Common myeloid progenitor, CD34-positive (primary cell): ENCODE measurements around the gene ARHGAP9.
A peak's percentile ranks its signal among the peaks of the same experiment; 100 is the strongest.
"Not testable (repeated sequence)": the region's sequence is repeated elsewhere in the genome, so short reads cannot be mapped to it uniquely, and the experiment has no call there.

ENCODE experiments used
- CTCF ChIA-PET: fragments of 350-600 bp; sonication (Branson Sonifier 250); formaldehyde crosslinking; loops from one replicate; lab custom pipeline; 2021; ENCODE audit warnings: antibody characterized with exemption; lab: Charles Lee
- POLR2A ChIA-PET: fragments of 350-600 bp; sonication (Branson Sonifier 250); formaldehyde crosslinking; loops from one replicate; lab custom pipeline; 2021; ENCODE audit warnings: antibody characterized with exemption; lab: Charles Lee
- DNase-seq, 3 donors: peaks; one replicate each; pipeline versions ENCODE4 v3.0.0 to v3.0.0-alpha.2; 2013
- H3K27ac ChIP-seq, 2 experiments: 1 replicate in 1 of 2; 2 replicates in 1 of 2; pipeline ENCODE4 v1.7.0; 2013; ENCODE audit warnings: inconsistent platforms in 2 of 2, low read length in 2 of 2, mild to moderate bottlenecking in 2 of 2, low read depth in 1 of 2, moderate library complexity in 1 of 2; ENCODE audit not compliant: severe bottlenecking in 2 of 2, insufficient read depth in 1 of 2, poor library complexity in 1 of 2
- H3K27me3 ChIP-seq, 5 experiments: replicated peaks in 2 of 5; 1 replicate in 3 of 5; 2 replicates in 2 of 5; pipeline versions ENCODE4 v1.6.1 to v1.7.0; 2013; ENCODE audit warnings: low read length in 4 of 5, mild to moderate bottlenecking in 2 of 5, moderate library complexity in 2 of 5, inconsistent platforms in 1 of 5; ENCODE audit not compliant: insufficient read depth in 5 of 5, control insufficient read depth in 4 of 5
- H3K36me3 ChIP-seq, 4 experiments: 1 replicate in 2 of 4; 2 replicates in 2 of 4; pipeline versions ENCODE4 v1.6.1 to v1.7.0; 2013; ENCODE audit warnings: low read length in 3 of 4, control low read depth in 1 of 4, mild to moderate bottlenecking in 1 of 4; ENCODE audit not compliant: control insufficient read depth in 4 of 4, insufficient read depth in 4 of 4
- H3K4me1 ChIP-seq, 4 experiments: 1 replicate in 3 of 4; 2 replicates in 1 of 4; pipeline versions ENCODE4 v1.6.1 to v1.7.1; 2013; ENCODE audit warnings: low read length in 3 of 4, mild to moderate bottlenecking in 3 of 4, control low read depth in 1 of 4, inconsistent platforms in 1 of 4, moderate library complexity in 1 of 4; ENCODE audit not compliant: control insufficient read depth in 4 of 4, insufficient read depth in 4 of 4; ENCODE audit errors: control extremely low read depth in 1 of 4
- H3K4me3 ChIP-seq, 7 experiments: 1 replicate in 4 of 7; 2 replicates in 3 of 7; pipeline versions ENCODE4 v1.5.1 to v1.7.0; 2013; ENCODE audit warnings: mild to moderate bottlenecking in 7 of 7, low read length in 6 of 7, moderate library complexity in 6 of 7, inconsistent platforms in 2 of 7, low read depth in 2 of 7, control low read depth in 1 of 7; ENCODE audit not compliant: insufficient read depth in 4 of 7, control insufficient read depth in 1 of 7; ENCODE audit errors: extremely low read depth in 1 of 7
- H3K9me3 ChIP-seq, 5 experiments: 1 replicate in 4 of 5; 2 replicates in 1 of 5; pipeline versions ENCODE4 v1.6.1 to v1.7.1; 2013; ENCODE audit warnings: low read length in 4 of 5, mild to moderate bottlenecking in 2 of 5, inconsistent platforms in 1 of 5, low read depth in 1 of 5, moderate library complexity in 1 of 5; ENCODE audit not compliant: control insufficient read depth in 4 of 5, insufficient read depth in 2 of 5; ENCODE audit errors: control extremely low read depth in 1 of 5
- WGBS: methylation state at CpG from one replicate; pipeline ENCODE4 v1.1.5; 2013; ENCODE audit not compliant: insufficient coverage; 5-methylcytosine and 5-hydroxymethylcytosine counted together

ARHGAP9 gene

DNA sequence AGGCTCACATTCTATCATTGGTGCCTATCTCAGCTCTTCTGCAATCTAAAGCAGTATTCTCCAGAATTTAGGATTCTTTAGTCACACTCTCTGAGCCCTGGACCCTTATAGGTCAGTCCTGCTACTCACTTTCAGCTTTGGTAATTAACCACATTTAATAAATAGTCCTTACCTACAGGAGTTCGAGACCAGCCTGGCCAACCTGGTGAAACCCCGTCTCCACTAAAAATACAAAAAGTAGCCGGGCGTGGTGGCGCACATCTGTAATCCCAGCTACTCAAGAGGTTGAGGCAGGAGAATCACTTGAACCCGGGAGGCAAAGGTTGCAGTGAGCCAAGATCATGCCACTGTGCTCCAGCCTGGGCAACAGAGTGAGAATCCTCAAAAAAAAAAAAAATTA lies 34.0 kb upstream of the ARHGAP9 start:
- POLR2A ChIA-PET, H3K4me1 ChIP-seq, H3K4me3 ChIP-seq, CTCF ChIA-PET, H3K27me3 ChIP-seq, H3K27ac ChIP-seq, H3K9me3 ChIP-seq, DNase-seq: not testable (repeated sequence)
- H3K36me3 ChIP-seq: peaks cover 28 to 79% (median 63%) of the 10 kb centered on the region in 4 experiments
- WGBS: 97% methylated on average over 6 of the region's 6 CpGs

DNA sequence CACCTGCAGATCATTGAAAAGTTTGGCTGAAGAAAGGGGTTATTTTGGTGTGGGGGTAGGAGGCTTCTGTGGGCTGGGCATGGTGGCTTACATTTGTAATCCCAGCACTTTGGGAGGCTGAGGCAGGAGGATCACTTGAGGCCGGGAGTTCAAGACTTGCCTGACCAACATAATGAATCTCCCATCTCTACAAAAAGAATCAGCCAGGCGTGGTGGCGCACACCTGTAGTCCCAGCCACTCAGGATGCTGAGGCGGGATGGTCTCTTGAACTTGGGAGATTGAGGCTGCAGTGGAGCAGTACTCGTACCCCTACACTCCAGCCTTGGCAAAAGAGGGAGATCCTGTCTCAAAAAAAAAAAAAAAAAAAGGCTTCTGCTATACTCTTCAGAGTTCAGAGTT lies 33.6 kb upstream of the ARHGAP9 start:
- 100% methylated on average over 2 of the region's 5 CpGs for WGBS
- Histone ChIP-seq H3K9me3 (no peaks in the 10 kb centered on the region), H3K36me3 (peaks cover 28 to 79% (median 61%) of the 10 kb centered on the region in 4 experiments), H3K4me1 (peaks cover 0 to 4% (median 2%) of the 10 kb centered on the region in 4 experiments), H3K27ac (no peak overlapping the region), H3K27me3 (no peaks in the 10 kb centered on the region), H3K4me3 (no peak overlapping the region)
- ChIA-PET CTCF (interaction anchor here (1.1 kb wide), 1 partner anchor 16 kb away, joined by 4 read pairs; no protein-coding TSS in a partner anchor), POLR2A (no interaction called here)
- no peak for DNase-seq

DNA sequence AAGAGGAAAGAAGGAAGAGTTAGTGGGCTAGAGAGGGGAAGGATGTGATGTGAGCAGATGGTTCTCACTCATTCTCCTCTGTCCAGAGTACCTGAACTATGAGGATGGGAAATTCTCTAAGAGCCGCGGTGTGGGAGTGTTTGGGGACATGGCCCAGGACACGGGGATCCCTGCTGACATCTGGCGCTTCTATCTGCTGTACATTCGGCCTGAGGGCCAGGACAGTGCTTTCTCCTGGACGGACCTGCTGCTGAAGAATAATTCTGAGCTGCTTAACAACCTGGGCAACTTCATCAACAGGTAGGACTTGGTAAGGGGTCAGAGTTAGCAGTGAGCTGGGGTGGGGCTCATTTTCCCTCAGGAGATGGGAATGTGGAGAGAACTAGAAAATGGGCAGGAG lies 33.0 kb upstream of the ARHGAP9 start:
- POLR2A ChIA-PET: no interaction called here
- CTCF ChIA-PET: interaction anchor here (1.1 kb wide), 1 partner anchor 16 kb away, joined by 4 read pairs; no protein-coding TSS in a partner anchor
- 97% methylated on average over 6 of the region's 6 CpGs for WGBS

DNA sequence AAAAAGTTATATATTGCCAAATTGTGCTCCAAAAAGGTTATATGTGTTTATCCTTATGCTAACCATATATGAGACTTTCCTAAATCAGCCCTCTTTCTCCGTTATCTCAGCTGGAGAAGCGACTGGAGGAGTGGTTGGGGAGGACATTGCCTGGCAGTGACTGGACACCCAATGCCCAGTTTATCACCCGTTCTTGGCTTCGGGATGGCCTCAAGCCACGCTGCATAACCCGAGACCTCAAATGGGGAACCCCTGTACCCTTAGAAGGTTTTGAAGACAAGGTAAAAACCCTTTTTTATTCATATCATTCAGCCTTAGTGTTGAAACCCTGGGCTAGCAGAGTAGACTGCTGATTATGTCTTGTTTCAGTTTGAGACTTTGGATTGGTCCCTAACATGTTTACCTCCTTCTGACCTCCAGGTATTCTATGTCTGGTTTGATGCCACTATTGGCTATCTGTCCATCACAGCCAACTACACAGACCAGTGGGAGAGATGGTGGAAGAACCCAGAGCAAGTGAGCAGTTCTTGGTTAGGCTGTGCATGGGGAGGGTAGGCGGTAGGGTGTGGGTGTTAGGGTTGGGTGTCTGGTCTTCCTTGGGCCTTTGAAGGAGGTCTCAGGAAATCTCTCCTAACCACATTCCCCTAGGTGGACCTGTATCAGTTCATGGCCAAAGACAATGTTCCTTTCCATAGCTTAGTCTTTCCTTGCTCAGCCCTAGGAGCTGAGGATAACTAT lies 32.1 kb upstream of the ARHGAP9 start:
- WGBS: 100% methylated on average over 6 of the region's 7 CpGs
- CTCF ChIA-PET: interaction anchor here (1.0 kb wide), 1 partner anchor 72 kb away, joined by 3 read pairs; no protein-coding TSS in a partner anchor
- Histone ChIP-seq H3K27ac (peak overlapping the region in 1 of 2 experiments; percentile 27), H3K36me3 (peaks cover 24 to 66% (median 49%) of the 10 kb centered on the region in 4 experiments), H3K27me3 (no peaks in the 10 kb centered on the region), H3K4me3 (no peak overlapping the region), H3K9me3 (no peaks in the 10 kb centered on the region), H3K4me1 (no peaks in the 10 kb centered on the region)
- DNase-seq: no peak
- POLR2A ChIA-PET: no interaction called here

More for the DNA sequence above, 33.0 kb upstream of the ARHGAP9 start:
- H3K9me3 ChIP-seq: no peaks in the 10 kb centered on the region
- H3K27me3 ChIP-seq: no peaks in the 10 kb centered on the region
- peaks cover 0 to 3% (median 0%) of the 10 kb centered on the region in 4 experiments for H3K4me1 ChIP-seq
- H3K36me3 ChIP-seq: peaks cover 28 to 75% (median 58%) of the 10 kb centered on the region in 4 experiments
- H3K4me3 ChIP-seq: no peak overlapping the region
- peak overlapping the region in 1 of 2 experiments; percentile 0 for H3K27ac ChIP-seq
- DNase-seq: no peak

DNA sequence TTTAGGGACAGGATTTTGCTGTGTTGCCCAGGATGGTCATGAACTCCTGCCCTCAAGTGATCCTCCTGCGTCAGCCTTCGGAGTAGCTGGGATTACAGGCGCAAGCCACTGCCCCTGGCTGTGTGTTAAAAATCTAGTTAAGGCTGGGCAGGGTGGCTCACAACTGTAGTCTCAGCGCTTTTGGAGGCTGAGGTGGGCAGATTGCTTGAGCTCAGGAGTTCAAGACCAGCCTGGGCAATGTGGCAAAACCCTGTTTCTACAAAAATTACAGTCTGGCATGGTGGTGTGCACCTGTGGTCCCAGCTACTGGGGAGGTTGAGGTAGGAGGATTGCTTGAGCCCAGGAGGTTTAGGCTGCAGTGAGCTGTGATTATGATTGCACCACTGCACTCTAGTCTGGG lies 31.5 kb upstream of the ARHGAP9 start:
- Histone ChIP-seq H3K36me3 (peaks cover 24 to 65% (median 46%) of the 10 kb centered on the region in 4 experiments), H3K9me3 (no peaks in the 10 kb centered on the region), H3K27ac (no peak overlapping the region), H3K27me3 (no peaks in the 10 kb centered on the region), H3K4me1 (no peaks in the 10 kb centered on the region), H3K4me3 (no peak overlapping the region)
- ChIA-PET CTCF (interaction anchor here (1.0 kb wide), 1 partner anchor 72 kb away, joined by 3 read pairs; no protein-coding TSS in a partner anchor), POLR2A (no interaction called here)
- WGBS: 97% methylated on average over 4 of the region's 4 CpGs
- no peak for DNase-seq

DNA sequence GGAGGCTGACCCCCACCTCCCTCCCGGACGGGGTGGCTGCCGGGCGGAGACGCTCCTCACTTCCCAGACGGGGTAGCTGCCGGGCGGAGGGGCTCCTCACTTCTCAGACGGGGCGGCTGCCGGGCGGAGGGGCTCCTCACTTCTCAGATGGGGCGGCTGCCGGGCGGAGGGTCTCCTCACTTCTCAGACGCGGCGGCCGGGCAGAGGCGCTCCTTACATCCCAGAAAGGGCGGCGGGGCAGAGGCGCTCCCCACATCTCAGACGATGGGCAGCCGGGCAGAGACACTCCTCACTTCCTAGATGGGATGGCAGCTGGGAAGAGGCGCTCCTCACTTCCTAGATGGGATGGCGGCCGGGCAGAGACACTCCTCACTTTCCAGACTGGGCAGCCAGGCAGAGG lies 28.1 kb upstream of the ARHGAP9 start:
- H3K9me3 ChIP-seq, H3K27me3 ChIP-seq, H3K27ac ChIP-seq, H3K4me1 ChIP-seq, POLR2A ChIA-PET, CTCF ChIA-PET, DNase-seq, H3K4me3 ChIP-seq: not testable (repeated sequence)
- WGBS: 99% methylated on average over 10 of the region's 28 CpGs
- H3K36me3 ChIP-seq: peaks cover 17 to 66% (median 44%) of the 10 kb centered on the region in 4 experiments

DNA sequence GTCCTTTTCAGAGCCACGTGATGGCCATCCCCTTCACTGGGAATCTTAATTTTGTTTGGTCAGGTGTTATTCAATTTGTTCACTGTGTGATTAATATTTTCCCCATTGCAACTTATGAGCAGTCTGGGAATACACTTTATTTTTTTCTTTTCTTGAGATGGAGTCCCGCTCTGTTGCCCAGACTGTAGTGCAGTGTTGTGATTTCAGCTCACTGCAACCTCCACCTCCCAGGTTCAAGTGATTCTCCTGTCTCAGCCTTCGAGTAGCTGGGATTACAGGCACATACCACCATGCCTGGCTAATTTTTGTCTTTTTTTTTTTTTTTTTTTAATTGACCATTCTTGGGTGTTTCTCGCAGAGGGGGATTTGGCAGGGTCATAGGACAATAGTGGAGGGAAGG lies 26.9 kb upstream of the ARHGAP9 start:
- WGBS: 100% methylated on average over 1 of the region's 4 CpGs
- H3K4me1 ChIP-seq, H3K9me3 ChIP-seq, H3K27ac ChIP-seq, DNase-seq, H3K4me3 ChIP-seq, H3K27me3 ChIP-seq: not testable (repeated sequence)
- CTCF ChIA-PET: interaction anchor here (0.7 kb wide), 1 partner anchor 8 kb away, joined by 4 read pairs; no protein-coding TSS in a partner anchor
- POLR2A ChIA-PET: interaction anchor here (0.9 kb wide), 1 partner anchor 9 kb away, joined by 4 read pairs; no protein-coding TSS in a partner anchor
- peaks cover 8 to 64% (median 37%) of the 10 kb centered on the region in 4 experiments for H3K36me3 ChIP-seq
